Activated naive CD8-positive, alpha-beta T cell treated with anti-CD3 and anti-CD28 coated beads, Interleukin-2, amount 50 U/mL, for 16 hours (primary cell): ENCODE data around the gene CYREN.
"Not testable (repeated sequence)": the region's sequence is repeated elsewhere in the genome, so short reads cannot be mapped to it uniquely, and the experiment has no call there.

Source experiments
- DNase-seq: peaks from one replicate; pipeline ENCODE4 v3.0.0-alpha.2; 2020; ENCODE audit warnings: low read depth, low spot score

The CYREN gene

GRCh38 chr7:135170274-135170997, at the start of gene CYREN:
Gene CYREN (minus strand): TSS chr7:135170707. CDS start chr7:135168922, 1,785 bp downstream.
- DNase-seq = peak; percentile 85

- no peak for DNase-seq
Observed at GRCh38 chr7:135217645-135218509, 47.4 kb upstream of the CYREN start.

GRCh38 chr7:135215698-135216097, 45.2 kb upstream of the CYREN start:
- no peak for DNase-seq

GRCh38 chr7:135215180-135215579, 44.7 kb upstream of the CYREN start:
- DNase-seq = no peak

- no peak for DNase-seq
Observed at GRCh38 chr7:135213831-135214230, 43.3 kb upstream of the CYREN start.

GRCh38 chr7:135211946-135212685, 41.6 kb upstream of the CYREN start:
- DNase-seq = not testable (repeated sequence)

- peak; percentile 95 for DNase-seq
Observed at GRCh38 chr7:135211179-135211945, 40.9 kb upstream of the CYREN start, which contains the start of gene WDR91. Gene WDR91 (minus strand): TSS chr7:135211526. CDS start chr7:135211502, 24 bp downstream.

- no peak for DNase-seq
Observed at GRCh38 chr7:135210888-135211178, 40.3 kb upstream of the CYREN start.

GRCh38 chr7:135209225-135209834, 38.8 kb upstream of the CYREN start:
- no peak for DNase-seq

GRCh38 chr7:135208102-135208793, 37.7 kb upstream of the CYREN start:
- no peak for DNase-seq

GRCh38 chr7:135207406-135208101, 37.0 kb upstream of the CYREN start:
- DNase-seq = no peak

GRCh38 chr7:135206941-135207391, 36.5 kb upstream of the CYREN start:
- no peak for DNase-seq

- no peak for DNase-seq
Observed at GRCh38 chr7:135205850-135206249, 35.3 kb upstream of the CYREN start.

GRCh38 chr7:135204876-135205275, 34.4 kb upstream of the CYREN start:
- DNase-seq = no peak

GRCh38 chr7:135204341-135204749, 33.8 kb upstream of the CYREN start:
- no peak for DNase-seq

GRCh38 chr7:135201350-135201749, 30.8 kb upstream of the CYREN start:
- DNase-seq = no peak

GRCh38 chr7:135200821-135201331, 30.4 kb upstream of the CYREN start:
- DNase-seq = no peak

GRCh38 chr7:135199439-135199838, 28.9 kb upstream of the CYREN start:
- DNase-seq = no peak

GRCh38 chr7:135197906-135198655, 27.6 kb upstream of the CYREN start:
- DNase-seq = no peak
